K562 (cell line): ENCODE measurements around the gene CLDN24. TPM values are rescaled to one million over a fixed set of nuclear protein-coding genes. Genes with fewer than 3 reads are reported as not detected.

ENCODE experiments used
- ATAC-seq: fragments of 200-7000 bp; cut with Tn5 transposase; 3 replicates; pipeline ENCODE4 v1.9.1; 2020; ENCODE audit warnings: moderate library complexity
- BruUV-seq: library from RNA; stranded (reverse); fragments of 400-500 nt; replicated peaks from 2 replicates; lab custom pipeline; 2021; lab: Mats Ljungman, UMichigan
- CTCF ChIA-PET: fragments of 300-600 bp; formaldehyde crosslinking; extraction: SDS; loops from one replicate; lab custom pipeline; 2021; ENCODE audit warnings: low intra/inter-chr PET ratio; lab: Yijun Ruan, JAX
- POLR2A ChIA-PET: fragments of 300-600, 350-650 bp; sonication (Branson Sonifier 250); formaldehyde crosslinking; extraction: SDS; loops from one replicate; lab custom pipeline; 2021; ENCODE audit warnings: antibody characterized with exemption, inconsistent platforms; lab: Yijun Ruan, JAX
- DNase-seq, 4 experiments: peaks; one replicate each; pipeline versions ENCODE4 v3.0.0 to v3.0.0-alpha.2; 2011 to 2018; ENCODE audit warnings: low spot score in 3 of 4, mixed read lengths in 3 of 4; ENCODE audit errors: extremely low read depth in 1 of 4
- FAIRE-seq: peaks from 2 replicates; lab custom pipeline; 2011; peaks lifted over from hg19 to GRCh38; lab: Jason Lieb, UNC
- H2AFZ ChIP-seq: 2 replicates; pipeline ENCODE4 v1.6.0; 2011; ENCODE audit warnings: low read depth, low read length, control low read depth, inconsistent platforms
- H3K27ac ChIP-seq: fragments of 200-600 bp; 3 replicates; pipeline ENCODE4 v1.8.0; 2011; ENCODE audit warnings: low read depth, mild to moderate bottlenecking, control low read depth, inconsistent platforms, low read length, moderate library complexity, mixed read lengths; ENCODE audit errors: extremely low read depth
- H3K27me3 ChIP-seq, 2 experiments: fragments of 300-600 bp in 1 of 2; 2 replicates in 1 of 2; 3 replicates in 1 of 2; pipeline versions ENCODE4 v1.6.0 to v1.8.0; 2011; ENCODE audit warnings: inconsistent platforms in 2 of 2, low read length in 2 of 2, mild to moderate bottlenecking in 1 of 2, mixed read lengths in 1 of 2, moderate library complexity in 1 of 2; ENCODE audit not compliant: control insufficient read depth in 2 of 2, insufficient read depth in 2 of 2
- H3K36me3 ChIP-seq: fragments of 300-600 bp; 3 replicates; pipeline ENCODE4 v1.8.0; 2011; ENCODE audit warnings: mild to moderate bottlenecking, low read length, inconsistent platforms; ENCODE audit not compliant: control insufficient read depth, insufficient read depth
- H3K4me1 ChIP-seq, 2 experiments: fragments of 200-600 bp in 1 of 2; replicated peaks in 1 of 2; 2 replicates in 1 of 2; 3 replicates in 1 of 2; pipeline versions ENCODE4 v1.5.1 to v1.8.0; 2011; ENCODE audit warnings: inconsistent platforms in 2 of 2, low read length in 2 of 2, mild to moderate bottlenecking in 1 of 2, mixed read lengths in 1 of 2, moderate library complexity in 1 of 2; ENCODE audit not compliant: control insufficient read depth in 2 of 2, insufficient read depth in 2 of 2
- H3K4me2 ChIP-seq: 2 replicates; pipeline ENCODE4 v1.6.1; 2011; ENCODE audit warnings: low read length, control low read depth, inconsistent platforms, mixed read lengths; ENCODE audit not compliant: insufficient read depth
- H3K4me3 ChIP-seq: fragments of 200-600 bp; sonication (generic), shearing (Covaris generic); 2 replicates; pipeline ENCODE4 v1.5.1; 2016; ENCODE audit warnings: control low read depth, inconsistent platforms
- H3K79me2 ChIP-seq: fragments of 200-600 bp; 3 replicates; pipeline ENCODE4 v1.8.0; 2011; ENCODE audit warnings: low read length, inconsistent platforms; ENCODE audit not compliant: control insufficient read depth, insufficient read depth
- H3K9ac ChIP-seq, 2 experiments: 2 replicates each; pipeline versions ENCODE4 v1.6.0 to v1.6.1; 2011; ENCODE audit warnings: low read depth in 2 of 2, low read length in 2 of 2, control low read depth in 1 of 2, inconsistent platforms in 1 of 2, mild to moderate bottlenecking in 1 of 2, mixed read lengths in 1 of 2; ENCODE audit not compliant: insufficient read depth in 1 of 2
- H3K9me1 ChIP-seq: one replicate; pipeline ENCODE4 v1.6.0; 2011; ENCODE audit warnings: inconsistent platforms, mild to moderate bottlenecking, low read length, moderate library complexity; ENCODE audit not compliant: control insufficient read depth, insufficient read depth
- H3K9me3 ChIP-seq: replicated peaks from 2 replicates; pipeline ENCODE4 v1.5.1; 2011; ENCODE audit warnings: low read depth, low read length, inconsistent platforms; ENCODE audit not compliant: control insufficient read depth, insufficient read depth
- H4K20me1 ChIP-seq: replicated peaks from 2 replicates; pipeline ENCODE4 v1.6.1; 2011; ENCODE audit warnings: low read length, inconsistent platforms, mixed read lengths; ENCODE audit not compliant: control insufficient read depth, insufficient read depth
- SIN3B ChIP-seq: fragments of 450-650 bp; IDR thresholded peaks from 2 replicates; pipeline ENCODE4 v1.6.1; 2017; ENCODE audit warnings: low read depth, mild to moderate bottlenecking, moderate library complexity
- WGBS: fragments of 100-300 bp; shearing (Covaris generic); methylation state at CpG from one replicate; pipeline ENCODE4 v1.1.6; 2016; ENCODE audit warnings: low coverage, mixed read lengths; ENCODE audit not compliant: insufficient coverage; ENCODE audit errors: missing lambda C conversion rate; 5-methylcytosine and 5-hydroxymethylcytosine counted together
- in situ Hi-C: fragments of 300-500 bp; cut with MboI; formaldehyde crosslinking; loops from 4 replicates; pipeline ENCODE4 v1.15.0; 2018; ENCODE audit warnings: inconsistent platforms, mixed read lengths
- intact Hi-C: fragments of 100-400 bp; cut with micrococcal nuclease; formaldehyde crosslinking; loops from 2 replicates; pipeline ENCODE4 v1.14.2; 2022
- polyA plus RNA-seq, 8 experiments: library from polyadenylated mRNA; depleted of rRNA in 4 of 8; stranded (reverse) in 5 of 8; unstranded in 3 of 8; fragments of >200 nt; fragmentation: Nextera tagmentation in 2 of 8; fragmentation: Illumina TruSeq in 1 of 8; extraction: Ambion mirVana in 2 of 8; extraction: Trizol in 1 of 8; gene quantifications; 2 replicates each; pipeline versions ENCODE4 v1.2.1 to v1.2.3, GENCODE V29; 2011 to 2014; ENCODE audit warnings: inconsistent platforms in 1 of 8, missing spikeins in 1 of 8
- total RNA-seq, 7 experiments: library from RNA; depleted of rRNA in 6 of 7; stranded (reverse); fragments of >200 nt in 6 of 7; fragmentation: Illumina TruSeq in 2 of 7; extraction: Trizol in 2 of 7; gene quantifications; 2 replicates each; pipeline versions ENCODE4 v1.2.1 to v1.2.3, GENCODE V29; 2011 to 2021; ENCODE audit warnings: low replicate concordance in 1 of 7
- TF ChIP-seq, protein P1 (sequence below): sonication (generic); formaldehyde crosslinking; IDR thresholded peaks from 2 replicates; pipeline ENCODE4 v1.8.0; 2022; ENCODE audit warnings: mild to moderate bottlenecking, missing genetic modification reagents
- TF ChIP-seq, protein P2 (sequence below), 2 experiments: fragments of 150-350 bp in 1 of 2; IDR thresholded peaks; 2 replicates each; pipeline ENCODE4 v1.6.1; 2012 to 2016; ENCODE audit warnings: low read depth in 2 of 2, low read length in 2 of 2, mild to moderate bottlenecking in 1 of 2, moderate library complexity in 1 of 2

CLDN24 gene
- total and polyA plus RNA-seq, 9 of the 15 experiments (the other 6 are each of a cell fraction or from before 2014, with no cell fraction given), result not detected

DNA sequence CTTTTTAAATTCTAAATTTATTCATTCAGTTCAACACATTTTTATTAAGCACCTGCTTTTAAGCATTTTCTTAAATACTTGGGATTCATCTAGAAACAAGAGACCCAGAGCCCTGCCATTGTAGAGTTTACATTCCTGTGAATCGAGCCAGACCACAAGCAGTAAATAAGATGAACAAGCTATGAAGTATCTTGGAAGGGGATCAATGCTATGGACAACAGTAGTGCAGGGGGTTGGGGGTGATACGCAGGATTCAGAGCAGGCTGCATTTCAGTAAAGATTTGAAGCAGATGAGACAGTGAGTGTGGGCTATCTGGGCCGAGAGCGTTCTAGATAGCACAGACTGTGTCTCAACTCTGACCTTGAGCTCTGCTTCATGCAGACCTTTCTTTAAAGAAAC, 37.3 kb downstream of the CLDN24 start:
- Histone ChIP-seq H3K9ac (no peak overlapping the region), H3K9me3 (no peaks in the 10 kb centered on the region), H3K27ac (no peak overlapping the region), H3K4me1 (no peaks in the 10 kb centered on the region), H3K27me3 (no peaks in the 10 kb centered on the region), H4K20me1 (no peaks in the 10 kb centered on the region), H3K9me1 (no peaks in the 10 kb centered on the region), H2AFZ (no peak overlapping the region), H3K36me3 (peaks cover 56% of the 10 kb centered on the region), H3K4me3 (no peak overlapping the region), H3K79me2 (no peaks in the 10 kb centered on the region), H3K4me2 (no peak overlapping the region)
- intact Hi-C loops, result no loop called here
- no TSS peak for BruUV-seq
- in situ Hi-C loops, result no loop called here
- ChIA-PET POLR2A (no interaction called here), CTCF (no interaction called here)
- ATAC-seq (no peak), FAIRE-seq (no peak), DNase-seq (no peak)
- TF ChIP-seq, protein P1, sequence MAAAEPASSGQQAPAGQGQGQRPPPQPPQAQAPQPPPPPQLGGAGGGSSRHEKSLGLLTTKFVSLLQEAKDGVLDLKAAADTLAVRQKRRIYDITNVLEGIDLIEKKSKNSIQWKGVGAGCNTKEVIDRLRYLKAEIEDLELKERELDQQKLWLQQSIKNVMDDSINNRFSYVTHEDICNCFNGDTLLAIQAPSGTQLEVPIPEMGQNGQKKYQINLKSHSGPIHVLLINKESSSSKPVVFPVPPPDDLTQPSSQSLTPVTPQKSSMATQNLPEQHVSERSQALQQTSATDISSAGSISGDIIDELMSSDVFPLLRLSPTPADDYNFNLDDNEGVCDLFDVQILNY, result no peak
- TF ChIP-seq, protein P2, sequence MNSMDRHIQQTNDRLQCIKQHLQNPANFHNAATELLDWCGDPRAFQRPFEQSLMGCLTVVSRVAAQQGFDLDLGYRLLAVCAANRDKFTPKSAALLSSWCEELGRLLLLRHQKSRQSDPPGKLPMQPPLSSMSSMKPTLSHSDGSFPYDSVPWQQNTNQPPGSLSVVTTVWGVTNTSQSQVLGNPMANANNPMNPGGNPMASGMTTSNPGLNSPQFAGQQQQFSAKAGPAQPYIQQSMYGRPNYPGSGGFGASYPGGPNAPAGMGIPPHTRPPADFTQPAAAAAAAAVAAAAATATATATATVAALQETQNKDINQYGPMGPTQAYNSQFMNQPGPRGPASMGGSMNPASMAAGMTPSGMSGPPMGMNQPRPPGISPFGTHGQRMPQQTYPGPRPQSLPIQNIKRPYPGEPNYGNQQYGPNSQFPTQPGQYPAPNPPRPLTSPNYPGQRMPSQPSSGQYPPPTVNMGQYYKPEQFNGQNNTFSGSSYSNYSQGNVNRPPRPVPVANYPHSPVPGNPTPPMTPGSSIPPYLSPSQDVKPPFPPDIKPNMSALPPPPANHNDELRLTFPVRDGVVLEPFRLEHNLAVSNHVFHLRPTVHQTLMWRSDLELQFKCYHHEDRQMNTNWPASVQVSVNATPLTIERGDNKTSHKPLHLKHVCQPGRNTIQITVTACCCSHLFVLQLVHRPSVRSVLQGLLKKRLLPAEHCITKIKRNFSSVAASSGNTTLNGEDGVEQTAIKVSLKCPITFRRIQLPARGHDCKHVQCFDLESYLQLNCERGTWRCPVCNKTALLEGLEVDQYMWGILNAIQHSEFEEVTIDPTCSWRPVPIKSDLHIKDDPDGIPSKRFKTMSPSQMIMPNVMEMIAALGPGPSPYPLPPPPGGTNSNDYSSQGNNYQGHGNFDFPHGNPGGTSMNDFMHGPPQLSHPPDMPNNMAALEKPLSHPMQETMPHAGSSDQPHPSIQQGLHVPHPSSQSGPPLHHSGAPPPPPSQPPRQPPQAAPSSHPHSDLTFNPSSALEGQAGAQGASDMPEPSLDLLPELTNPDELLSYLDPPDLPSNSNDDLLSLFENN (IDR thresholded peaks at IDR 0.05; ENCODE audit: low read depth in 2 of 2, low read length in 2 of 2), result no peak
- no peak for TF ChIP-seq SIN3B
- 72% methylated on average over 4 of the region's 4 CpGs for WGBS
